Measurements from ENCODE around the gene HOXC10. TPM values are rescaled to one million over a fixed set of nuclear protein-coding genes. Genes with fewer than 3 reads are reported as not detected.
A peak's percentile ranks its signal among the peaks of the same experiment; 100 is the strongest.

HOXC10 gene
- total and polyA plus RNA-seq, 2 donors from 2014 or later: 49.7 to 50.7 TPM

GRCh38 chr12:53977596-53978445 lies 7.1 kb upstream of the HOXC10 start:
- intact Hi-C loops (cut with DNase I): no loop called here
- no peak overlapping the region for H3K9ac ChIP-seq (ENCODE audit: low read length in 3 of 3)

DNA sequence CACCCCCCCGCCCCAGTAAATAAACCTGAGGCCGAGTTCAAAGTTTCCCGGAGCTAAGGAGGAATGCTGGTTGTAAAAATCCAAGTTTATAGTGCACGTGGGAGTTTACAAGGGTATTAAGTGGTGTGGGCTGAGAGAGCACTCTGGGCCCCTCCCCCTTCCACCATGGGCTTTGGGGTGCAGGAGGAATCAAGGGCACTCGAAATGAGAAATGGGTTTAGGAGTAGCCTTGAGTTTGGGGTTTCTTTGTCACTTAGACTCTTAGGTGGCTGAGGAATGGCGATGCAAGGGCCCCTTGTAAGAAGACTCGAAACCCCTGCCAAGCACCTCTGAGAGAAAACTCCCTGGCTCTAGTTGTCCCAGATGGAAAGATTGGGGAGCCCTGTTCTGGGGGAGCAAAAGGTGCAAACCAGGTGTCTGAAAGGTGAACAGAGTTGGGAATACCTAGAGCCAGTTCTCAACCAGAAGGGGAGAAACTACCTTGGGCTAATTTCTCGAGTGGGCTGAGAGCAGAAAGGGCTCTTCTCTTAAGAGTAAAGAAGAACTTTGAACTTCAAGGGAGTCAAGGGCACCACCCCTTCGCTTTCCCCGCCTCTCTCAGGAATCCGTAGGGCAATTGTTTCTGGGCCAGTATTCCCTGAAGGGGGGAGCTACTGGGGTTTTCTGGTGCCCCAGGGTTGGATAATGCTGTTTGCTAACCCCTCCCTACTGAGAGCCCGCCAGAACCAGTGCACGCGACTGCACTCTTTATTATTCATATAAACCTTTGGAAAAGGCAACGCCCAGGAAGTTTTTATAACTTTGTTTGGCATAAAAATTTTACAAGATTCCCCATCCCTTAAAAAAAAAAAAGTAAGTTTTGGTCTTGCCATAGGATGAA lies 6.2 kb upstream of the HOXC10 start:
- H3K4me1 ChIP-seq (ENCODE audit: control insufficient read depth in 2 of 3, insufficient read depth in 2 of 3, low read depth in 1 of 3, low read length in 3 of 3): peaks cover 0 to 7% (median 5%) of the 10 kb centered on the region in 3 donors
- no peak overlapping the region for H3K27ac ChIP-seq (ENCODE audit: low read depth in 2 of 2, low read length in 2 of 2)
- H3K36me3 ChIP-seq (ENCODE audit: control insufficient read depth in 2 of 3, insufficient read depth in 3 of 3, low read length in 3 of 3): no peaks in the 10 kb centered on the region
- H3K9me3 ChIP-seq (ENCODE audit: control insufficient read depth in 2 of 3, insufficient read depth in 1 of 3, low read length in 3 of 3): no peaks in the 10 kb centered on the region
- FAIRE-seq: no peak
- TF ChIP-seq CTCF (IDR thresholded peaks at IDR 0.05; ENCODE audit: borderline replicate concordance, extremely low read depth, insufficient read depth): no peak
- peak in 4 of 5 donors; percentile 60 to 87 (median 84) for DNase-seq
- no peaks in the 10 kb centered on the region for H3K27me3 ChIP-seq (ENCODE audit: control insufficient read depth, insufficient read depth, low read length)
- H3K9ac ChIP-seq (ENCODE audit: low read length in 3 of 3): no peak overlapping the region
- no peak overlapping the region for H3K4me3 ChIP-seq (ENCODE audit: low read length in 3 of 3)
- intact Hi-C loops (cut with DNase I): no loop called here

More at GRCh38 chr12:53977596-53978445, 7.1 kb upstream of the HOXC10 start:
- TF ChIP-seq CTCF (IDR thresholded peaks at IDR 0.05; ENCODE audit: borderline replicate concordance, extremely low read depth, insufficient read depth): no peak
- H3K27ac ChIP-seq (ENCODE audit: low read depth in 2 of 2, low read length in 2 of 2): peak overlapping the region in 1 of 2 donors; percentile 47
- no peak overlapping the region for H3K4me3 ChIP-seq (ENCODE audit: low read length in 3 of 3)
- H3K36me3 ChIP-seq (ENCODE audit: control insufficient read depth in 2 of 3, insufficient read depth in 3 of 3, low read length in 3 of 3): no peaks in the 10 kb centered on the region
- no peaks in the 10 kb centered on the region for H3K9me3 ChIP-seq (ENCODE audit: control insufficient read depth in 2 of 3, insufficient read depth in 1 of 3, low read length in 3 of 3)
- DNase-seq (peak in 2 of 5 donors; percentile 59 to 68), FAIRE-seq (no peak)
- H3K4me1 ChIP-seq (ENCODE audit: control insufficient read depth in 2 of 3, insufficient read depth in 2 of 3, low read depth in 1 of 3, low read length in 3 of 3): peaks cover 0 to 7% (median 5%) of the 10 kb centered on the region in 3 donors
- peaks cover 4% of the 10 kb centered on the region for H3K27me3 ChIP-seq (ENCODE audit: control insufficient read depth, insufficient read depth, low read length)

DNA sequence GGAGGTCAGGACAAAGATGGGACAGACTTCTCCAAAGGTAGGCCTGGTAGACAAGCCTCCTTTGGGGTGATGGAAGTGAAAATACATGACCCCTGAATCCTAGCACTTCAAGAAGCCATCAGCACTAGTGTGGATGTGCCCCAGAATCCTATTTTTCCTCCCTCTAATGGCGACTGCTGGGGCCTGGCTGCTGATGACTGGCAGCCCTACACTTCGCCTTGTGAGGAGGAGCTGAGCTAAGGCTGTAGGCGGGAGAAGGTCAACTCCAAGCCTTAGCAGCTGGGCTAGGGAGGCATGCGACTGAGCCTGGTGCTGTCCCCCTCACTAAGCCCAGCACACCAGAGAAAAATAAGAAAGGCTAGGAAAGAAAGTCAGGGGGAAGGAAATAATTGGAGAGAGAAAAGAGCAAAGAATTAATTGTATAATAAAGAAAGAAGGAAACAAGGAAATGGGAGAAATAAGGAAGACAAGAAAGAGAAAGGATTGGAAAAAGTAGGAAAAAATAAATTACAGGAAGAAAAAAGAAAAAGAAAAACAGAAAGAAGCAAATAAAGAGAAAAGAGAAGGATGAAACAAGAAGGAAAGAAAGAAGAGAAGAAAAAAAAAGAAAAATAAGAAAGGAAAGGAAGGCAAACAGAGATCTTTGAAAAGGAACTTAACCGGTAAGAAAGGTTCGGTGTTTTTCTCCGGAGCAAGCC lies 4.7 kb upstream of the HOXC10 start:
- no peak for FAIRE-seq
- no peak for TF ChIP-seq CTCF (IDR thresholded peaks at IDR 0.05; ENCODE audit: borderline replicate concordance, extremely low read depth, insufficient read depth)
- Histone ChIP-seq H3K27me3 (ENCODE audit: control insufficient read depth, insufficient read depth, low read length) (no peaks in the 10 kb centered on the region), H3K9ac (ENCODE audit: low read length in 3 of 3) (peak overlapping the region in 2 of 3 donors; percentile 22 to 63), H3K36me3 (ENCODE audit: control insufficient read depth in 2 of 3, insufficient read depth in 3 of 3, low read length in 3 of 3) (no peaks in the 10 kb centered on the region), H3K4me1 (ENCODE audit: control insufficient read depth in 2 of 3, insufficient read depth in 2 of 3, low read depth in 1 of 3, low read length in 3 of 3) (peaks cover 0 to 7% (median 7%) of the 10 kb centered on the region in 3 donors), H3K27ac (ENCODE audit: low read depth in 2 of 2, low read length in 2 of 2) (peak overlapping the region; percentile 61 to 85), H3K9me3 (ENCODE audit: control insufficient read depth in 2 of 3, insufficient read depth in 1 of 3, low read length in 3 of 3) (no peaks in the 10 kb centered on the region), H3K4me3 (ENCODE audit: low read length in 3 of 3) (peak overlapping the region in 2 of 3 donors; percentile 2 to 58)
- intact Hi-C loops (cut with DNase I): no loop called here
- peak in 4 of 5 donors; percentile 79 to 90 (median 84) for DNase-seq

Data from kidney (tissue), 14 donors.